Embryonic facial prominence (tissue), 1 donor: ENCODE measurements around the gene SLC2A6.

ENCODE experiments used
- DNase-seq: peaks from one replicate; pipeline ENCODE4 v3.0.0-alpha.2; 2016; ENCODE audit errors: extremely low spot score

Gene SLC2A6

GRCh38 chr9:133515615-133516255 lies 36.8 kb upstream of the SLC2A6 start:
- DNase-seq: no peak

GRCh38 chr9:133515240-133515610 lies 36.3 kb upstream of the SLC2A6 start:
- DNase-seq: no peak

GRCh38 chr9:133514460-133515239 lies 35.8 kb upstream of the SLC2A6 start:
- no peak for DNase-seq

GRCh38 chr9:133513214-133514100 lies 34.6 kb upstream of the SLC2A6 start:
- DNase-seq: no peak

GRCh38 chr9:133512253-133513213 lies 33.6 kb upstream of the SLC2A6 start:
- DNase-seq: no peak

GRCh38 chr9:133511607-133512006 lies 32.7 kb upstream of the SLC2A6 start:
- no peak for DNase-seq

- DNase-seq: no peak
Measured at GRCh38 chr9:133510926-133511505, 32.1 kb upstream of the SLC2A6 start.

- DNase-seq: no peak
Measured at GRCh38 chr9:133509179-133510083, 30.5 kb upstream of the SLC2A6 start.

GRCh38 chr9:133508046-133508445 lies 29.1 kb upstream of the SLC2A6 start:
- DNase-seq: no peak

- no peak for DNase-seq
Measured at GRCh38 chr9:133507246-133507965, 28.5 kb upstream of the SLC2A6 start.

- DNase-seq: no peak
Measured at GRCh38 chr9:133506653-133507038, 27.7 kb upstream of the SLC2A6 start.

GRCh38 chr9:133505901-133506652 lies 27.2 kb upstream of the SLC2A6 start:
- no peak for DNase-seq

- DNase-seq: no peak
Measured at GRCh38 chr9:133505186-133505830, 26.4 kb upstream of the SLC2A6 start.

GRCh38 chr9:133502112-133502511 lies 23.2 kb upstream of the SLC2A6 start:
- no peak for DNase-seq

GRCh38 chr9:133499892-133500270 lies 21.0 kb upstream of the SLC2A6 start:
- DNase-seq: no peak

- no peak for DNase-seq
Measured at GRCh38 chr9:133499132-133499891, 20.4 kb upstream of the SLC2A6 start.
